Measurements from ENCODE around the gene RNF112.

GRCh38 chr17:19364699-19365498 lies 46.1 kb upstream of the RNF112 start:
- TF ChIP-seq CTCF (IDR thresholded peaks at IDR 0.05 in 8 of 11, conservative IDR thresholded peaks at IDR 0.05 in 3 of 11) (no peak), POLR2A (IDR thresholded peaks at IDR 0.05) (no peak)
